Mammary epithelial cell (primary cell): ENCODE results near the gene FRMD5.

Experiments
- EZH2 ChIP-seq: IDR thresholded peaks from 2 replicates; pipeline ENCODE4 v1.6.1; 2012; ENCODE audit warnings: low read length, inconsistent platforms, borderline replicate concordance
- TF ChIP-seq, protein P1 (sequence below), 2 donors: IDR thresholded peaks in 1 of 2; conservative IDR thresholded peaks in 1 of 2; 2 replicates each; pipeline ENCODE4 v1.5.1; 2011 to 2012; ENCODE audit warnings: inconsistent platforms in 2 of 2, low read length in 2 of 2, mild to moderate bottlenecking in 2 of 2, control low read depth in 1 of 2, low read depth in 1 of 2; ENCODE audit not compliant: insufficient read depth in 1 of 2; ENCODE audit errors: extremely low read depth in 1 of 2

DNA sequence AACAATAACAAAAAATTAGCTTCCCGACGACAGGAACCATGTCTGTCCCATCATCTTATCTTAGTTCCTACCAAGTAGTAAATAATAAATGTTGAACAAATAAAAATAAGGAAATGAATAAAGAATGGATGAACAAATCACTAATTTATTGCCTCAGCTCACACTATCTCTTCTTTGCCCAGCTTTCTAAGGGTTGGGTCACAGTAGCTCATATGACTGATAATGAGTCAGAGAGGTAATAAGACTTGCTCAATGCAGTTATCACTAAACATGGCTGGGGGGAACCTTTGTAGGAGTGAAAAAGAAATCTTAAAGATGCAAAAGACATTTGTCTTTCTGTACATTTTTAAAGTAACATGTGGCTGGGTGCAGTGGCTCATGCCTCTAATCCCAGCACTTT lies 186.0 kb downstream of the FRMD5 start:
- TF ChIP-seq, protein P1, sequence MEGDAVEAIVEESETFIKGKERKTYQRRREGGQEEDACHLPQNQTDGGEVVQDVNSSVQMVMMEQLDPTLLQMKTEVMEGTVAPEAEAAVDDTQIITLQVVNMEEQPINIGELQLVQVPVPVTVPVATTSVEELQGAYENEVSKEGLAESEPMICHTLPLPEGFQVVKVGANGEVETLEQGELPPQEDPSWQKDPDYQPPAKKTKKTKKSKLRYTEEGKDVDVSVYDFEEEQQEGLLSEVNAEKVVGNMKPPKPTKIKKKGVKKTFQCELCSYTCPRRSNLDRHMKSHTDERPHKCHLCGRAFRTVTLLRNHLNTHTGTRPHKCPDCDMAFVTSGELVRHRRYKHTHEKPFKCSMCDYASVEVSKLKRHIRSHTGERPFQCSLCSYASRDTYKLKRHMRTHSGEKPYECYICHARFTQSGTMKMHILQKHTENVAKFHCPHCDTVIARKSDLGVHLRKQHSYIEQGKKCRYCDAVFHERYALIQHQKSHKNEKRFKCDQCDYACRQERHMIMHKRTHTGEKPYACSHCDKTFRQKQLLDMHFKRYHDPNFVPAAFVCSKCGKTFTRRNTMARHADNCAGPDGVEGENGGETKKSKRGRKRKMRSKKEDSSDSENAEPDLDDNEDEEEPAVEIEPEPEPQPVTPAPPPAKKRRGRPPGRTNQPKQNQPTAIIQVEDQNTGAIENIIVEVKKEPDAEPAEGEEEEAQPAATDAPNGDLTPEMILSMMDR (conservative IDR thresholded peaks at IDR 0.05 in 1 of 2, IDR thresholded peaks at IDR 0.05 in 1 of 2; ENCODE audit: extremely low read depth in 1 of 2, insufficient read depth in 1 of 2, low read depth in 1 of 2, low read length in 2 of 2): no peak
- TF ChIP-seq EZH2: no peak
